ENCODE data around the gene EFCAB14.
"Not testable (repeated sequence)": the region's sequence is repeated elsewhere in the genome, so short reads cannot be mapped to it uniquely, and the experiment has no call there.

The EFCAB14 gene

DNA sequence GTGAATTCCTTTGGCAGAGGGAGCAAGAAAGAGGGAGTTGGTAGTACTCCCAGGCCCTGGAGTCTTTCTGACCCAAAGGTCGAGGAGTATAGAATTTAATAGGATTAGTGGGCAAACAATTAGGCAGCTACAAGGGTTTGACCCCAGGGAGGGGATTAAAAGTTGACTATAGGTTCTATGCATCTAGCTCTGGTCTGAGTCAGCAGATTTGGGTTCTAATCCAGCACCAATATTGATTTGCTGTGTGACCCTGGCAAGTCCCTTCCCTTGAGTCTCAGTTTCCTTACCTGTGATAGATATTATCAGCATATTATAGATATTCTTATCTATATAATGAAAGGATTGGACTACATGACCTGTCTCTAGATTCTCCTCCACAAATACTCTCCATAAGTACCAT lies 35.1 kb upstream of the EFCAB14 start:
- H3K27ac ChIP-seq (ENCODE audit: low read depth, low read length): no peak overlapping the region
- no peaks in the 10 kb centered on the region for H3K9me3 ChIP-seq (ENCODE audit: insufficient read depth, low read depth, low read length)
- H3K9ac ChIP-seq (ENCODE audit: low read depth, low read length): no peak overlapping the region
- WGBS: 67% methylated on average over 1 of the region's 1 CpG
- no peak overlapping the region for H3K4me3 ChIP-seq (ENCODE audit: low read length)
- H3K4me1 ChIP-seq (ENCODE audit: insufficient read depth, low read length): peaks cover 14% of the 10 kb centered on the region
- no peaks in the 10 kb centered on the region for H3K36me3 ChIP-seq (ENCODE audit: insufficient read depth, low read length)
- no peaks in the 10 kb centered on the region for H3K27me3 ChIP-seq (ENCODE audit: insufficient read depth, low read length)

DNA sequence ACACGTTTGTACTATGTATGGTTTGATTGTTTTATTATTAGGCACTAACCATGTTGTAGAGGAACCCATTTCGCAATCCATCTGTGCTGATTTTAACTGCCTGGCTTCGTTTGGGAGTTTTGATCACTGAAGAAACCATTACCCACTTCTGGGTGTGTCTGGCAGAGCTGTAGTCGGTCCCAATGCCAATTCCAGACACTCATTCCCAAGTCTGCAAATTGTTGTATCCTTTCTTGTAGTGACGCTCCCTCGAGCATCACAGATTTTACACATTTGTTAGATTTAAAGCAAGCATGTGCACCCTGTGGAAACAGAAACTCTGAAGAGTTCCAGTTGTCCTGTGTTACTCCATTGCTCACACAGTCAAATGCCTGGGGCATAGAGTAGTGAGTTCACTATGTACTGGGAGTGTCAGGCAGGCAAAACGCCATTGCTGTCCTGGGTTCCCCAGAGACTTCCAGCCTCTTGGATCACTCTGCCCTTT lies 31.0 kb upstream of the EFCAB14 start:
- Histone ChIP-seq H3K9me3 (ENCODE audit: insufficient read depth, low read depth, low read length) (no peaks in the 10 kb centered on the region), H3K4me3 (ENCODE audit: low read length) (no peak overlapping the region), H3K27ac (ENCODE audit: low read depth, low read length) (no peak overlapping the region), H3K9ac (ENCODE audit: low read depth, low read length) (no peak overlapping the region), H3K36me3 (ENCODE audit: insufficient read depth, low read length) (no peaks in the 10 kb centered on the region), H3K4me1 (ENCODE audit: insufficient read depth, low read length) (no peaks in the 10 kb centered on the region), H3K27me3 (ENCODE audit: insufficient read depth, low read length) (no peaks in the 10 kb centered on the region)
- WGBS: 84% methylated on average over 7 of the region's 7 CpGs

DNA sequence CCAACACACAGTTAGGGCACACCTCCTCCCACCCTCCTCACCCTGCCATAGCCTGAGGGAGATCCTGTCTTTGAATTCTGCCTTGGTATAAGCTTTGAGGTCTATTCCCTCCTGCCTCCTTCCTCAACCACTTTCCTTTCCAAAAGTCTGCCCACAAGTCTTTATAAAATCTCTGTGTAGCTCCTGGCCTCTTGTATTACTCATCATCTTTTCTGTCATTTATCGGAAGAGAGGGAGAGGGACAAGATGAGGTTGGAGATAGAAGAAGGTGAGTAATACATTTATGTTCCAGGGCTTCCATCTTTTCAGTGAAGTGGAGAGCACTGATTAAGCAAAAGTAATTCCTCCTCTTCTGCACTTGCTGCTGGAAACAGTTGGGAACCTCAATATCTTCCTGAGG lies 30.5 kb upstream of the EFCAB14 start:
- no CpG with 5 or more reads among the region's 1 CpG for WGBS
- Histone ChIP-seq H3K36me3 (ENCODE audit: insufficient read depth, low read length) (no peaks in the 10 kb centered on the region), H3K27me3 (ENCODE audit: insufficient read depth, low read length) (no peaks in the 10 kb centered on the region), H3K4me1 (ENCODE audit: insufficient read depth, low read length) (no peaks in the 10 kb centered on the region), H3K9ac (ENCODE audit: low read depth, low read length) (no peak overlapping the region), H3K4me3 (ENCODE audit: low read length) (no peak overlapping the region), H3K9me3 (ENCODE audit: insufficient read depth, low read depth, low read length) (no peaks in the 10 kb centered on the region), H3K27ac (ENCODE audit: low read depth, low read length) (no peak overlapping the region)

DNA sequence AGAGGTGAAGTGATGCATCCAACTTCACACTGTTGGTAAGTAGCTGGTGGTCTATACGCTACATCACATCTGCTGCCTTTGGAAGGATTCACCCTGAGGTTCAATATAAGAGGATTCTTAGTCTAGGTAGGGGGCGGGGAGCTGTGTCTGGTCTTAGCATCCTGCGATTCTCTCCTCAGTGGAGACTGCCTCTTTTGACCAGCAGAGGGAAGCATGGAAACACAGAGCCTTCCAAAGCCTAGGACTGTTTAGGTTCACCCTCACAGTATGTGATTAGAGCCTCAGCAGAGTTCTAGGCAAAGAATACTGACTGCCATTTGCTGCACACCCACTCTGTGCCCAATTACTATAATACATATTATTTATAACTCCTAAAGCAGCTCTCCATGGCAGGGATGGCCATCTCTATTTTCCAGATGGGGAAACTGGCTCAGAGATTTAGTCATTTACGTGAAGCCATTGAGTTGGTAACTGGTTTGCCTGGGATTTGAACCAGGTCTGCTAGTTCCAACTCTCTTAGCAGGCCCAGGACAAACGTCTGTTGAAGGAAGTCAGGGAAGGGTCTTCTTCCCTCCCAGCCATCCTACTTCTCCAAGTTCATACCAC lies 28.9 kb upstream of the EFCAB14 start:
- Histone ChIP-seq H3K4me3 (ENCODE audit: low read length) (no peak overlapping the region), H3K4me1 (ENCODE audit: insufficient read depth, low read length) (no peaks in the 10 kb centered on the region), H3K36me3 (ENCODE audit: insufficient read depth, low read length) (no peaks in the 10 kb centered on the region), H3K9me3 (ENCODE audit: insufficient read depth, low read depth, low read length) (no peaks in the 10 kb centered on the region), H3K9ac (ENCODE audit: low read depth, low read length) (no peak overlapping the region), H3K27me3 (ENCODE audit: insufficient read depth, low read length) (no peaks in the 10 kb centered on the region), H3K27ac (ENCODE audit: low read depth, low read length) (no peak overlapping the region)
- WGBS: 34% methylated on average over 5 of the region's 5 CpGs

DNA sequence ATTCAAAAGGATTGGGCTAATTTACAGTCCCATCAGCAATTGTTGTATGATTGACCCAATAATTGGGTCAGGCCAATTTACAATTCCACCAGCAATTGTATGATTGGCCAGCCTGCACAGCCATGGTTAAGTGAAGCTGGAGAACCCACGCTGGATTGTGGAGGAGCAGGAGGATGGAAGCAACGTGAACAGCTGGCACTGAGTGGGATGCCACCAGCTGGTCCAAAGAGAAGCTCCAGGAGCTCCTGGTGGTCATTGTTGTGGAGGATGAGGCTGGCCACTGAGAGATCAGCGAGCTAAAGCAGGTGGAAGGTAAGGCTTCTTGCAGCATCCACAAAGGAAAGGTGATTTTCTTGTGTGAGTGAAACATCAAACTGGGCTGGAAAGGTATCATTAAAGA lies 23.2 kb upstream of the EFCAB14 start:
- H3K36me3 ChIP-seq (ENCODE audit: insufficient read depth, low read length): no peaks in the 10 kb centered on the region
- no peak overlapping the region for H3K9ac ChIP-seq (ENCODE audit: low read depth, low read length)
- H3K4me1 ChIP-seq (ENCODE audit: insufficient read depth, low read length): no peaks in the 10 kb centered on the region
- H3K4me3 ChIP-seq (ENCODE audit: low read length): no peak overlapping the region
- H3K27ac ChIP-seq (ENCODE audit: low read depth, low read length): no peak overlapping the region
- H3K9me3 ChIP-seq (ENCODE audit: insufficient read depth, low read depth, low read length): no peaks in the 10 kb centered on the region
- 71% methylated on average over 3 of the region's 3 CpGs for WGBS
- H3K27me3 ChIP-seq (ENCODE audit: insufficient read depth, low read length): peaks cover 10% of the 10 kb centered on the region; the same call in 1 of the 2 replicates

DNA sequence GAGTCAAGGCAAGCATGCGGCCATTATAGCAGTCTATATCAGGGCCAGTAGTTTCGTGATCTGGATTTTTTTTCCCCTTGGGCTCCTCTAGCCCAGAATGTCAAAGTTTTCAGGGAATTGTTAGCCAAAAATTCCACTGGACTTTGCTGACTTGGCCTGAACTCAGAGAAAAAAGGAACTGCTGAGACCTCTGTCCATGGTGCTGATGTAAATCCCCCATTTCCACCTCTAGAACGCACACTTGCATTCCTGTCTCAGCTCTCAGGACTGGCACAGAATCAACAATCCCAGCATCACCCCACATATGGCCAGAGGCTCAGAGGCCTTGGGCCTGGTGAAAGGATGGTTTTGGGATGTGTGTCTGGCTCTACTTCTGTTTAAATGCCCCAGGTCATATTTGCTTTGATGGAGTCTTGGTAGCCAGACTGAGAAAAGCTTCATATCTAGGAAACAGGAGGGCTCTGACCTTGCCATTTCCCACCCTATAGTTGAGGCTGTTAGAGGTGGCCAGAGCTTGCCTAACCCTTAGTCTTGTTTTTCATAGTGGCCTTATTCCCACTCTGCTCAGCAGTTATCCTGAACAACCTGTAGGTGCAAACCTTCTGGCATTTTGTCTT lies 16.9 kb upstream of the EFCAB14 start:
- Histone ChIP-seq H3K4me3 (ENCODE audit: low read length) (no peak overlapping the region), H3K9ac (ENCODE audit: low read depth, low read length) (no peak overlapping the region), H3K27me3 (ENCODE audit: insufficient read depth, low read length) (peaks cover 4% of the 10 kb centered on the region; the same call in 1 of the 2 replicates), H3K4me1 (ENCODE audit: insufficient read depth, low read length) (no peaks in the 10 kb centered on the region), H3K27ac (ENCODE audit: low read depth, low read length) (no peak overlapping the region), H3K36me3 (ENCODE audit: insufficient read depth, low read length) (no peaks in the 10 kb centered on the region), H3K9me3 (ENCODE audit: insufficient read depth, low read depth, low read length) (no peaks in the 10 kb centered on the region)
- WGBS: 11% methylated on average over 3 of the region's 3 CpGs

DNA sequence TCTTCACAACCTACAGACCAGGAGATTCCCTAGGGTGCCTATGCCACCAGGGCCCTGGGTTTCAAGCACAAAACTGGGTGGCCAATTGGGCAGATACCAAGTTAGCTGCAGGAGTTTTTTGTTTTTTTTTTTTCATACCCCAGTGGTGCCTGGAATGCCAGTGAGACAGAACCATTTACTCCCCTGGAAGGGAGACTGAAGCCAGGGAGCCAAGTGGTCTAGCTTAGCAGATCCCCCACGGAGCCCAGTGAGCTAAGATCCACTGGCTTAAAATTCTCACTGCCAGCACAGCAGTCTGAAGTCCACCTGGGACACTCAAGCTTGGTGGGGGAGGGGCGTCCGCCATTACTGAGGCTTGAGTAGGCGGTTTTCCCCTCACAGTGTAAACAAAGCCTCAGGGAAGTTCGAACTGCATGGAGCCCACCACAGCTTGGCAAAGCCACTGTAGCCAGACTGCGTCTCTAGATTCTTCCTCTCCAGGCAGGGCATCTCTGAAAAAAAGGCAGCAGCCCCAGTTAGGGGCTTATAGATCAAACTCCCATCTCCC lies 9.5 kb upstream of the EFCAB14 start:
- not testable (repeated sequence) for H3K27ac ChIP-seq (ENCODE audit: low read depth, low read length); H3K4me1 ChIP-seq (ENCODE audit: insufficient read depth, low read length); H3K36me3 ChIP-seq (ENCODE audit: insufficient read depth, low read length); H3K9ac ChIP-seq (ENCODE audit: low read depth, low read length); H3K27me3 ChIP-seq (ENCODE audit: insufficient read depth, low read length); H3K9me3 ChIP-seq (ENCODE audit: insufficient read depth, low read depth, low read length); H3K4me3 ChIP-seq (ENCODE audit: low read length)
- WGBS: 37% methylated on average over 6 of the region's 6 CpGs

DNA sequence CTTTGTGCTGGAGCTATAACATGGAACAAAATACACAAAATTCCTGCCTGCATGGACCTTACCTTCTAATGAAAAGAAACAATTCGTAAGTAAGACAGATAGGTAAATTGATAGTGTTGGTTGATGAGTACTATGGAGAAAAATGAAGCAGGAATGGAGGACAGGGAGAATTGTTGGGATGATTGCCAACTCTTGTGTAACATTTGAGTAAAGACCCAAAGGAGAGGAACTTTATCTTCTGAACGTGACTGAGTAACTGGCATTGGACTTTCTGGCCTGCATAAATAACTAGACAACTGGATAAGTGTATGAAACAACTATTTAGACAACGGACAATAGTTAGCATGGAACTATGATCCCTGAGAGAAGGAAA lies 6.8 kb upstream of the EFCAB14 start:
- Histone ChIP-seq H3K27me3 (ENCODE audit: insufficient read depth, low read length) (no peaks in the 10 kb centered on the region; the same call in none of the 2 replicates), H3K9ac (ENCODE audit: low read depth, low read length) (no peak overlapping the region), H3K4me1 (ENCODE audit: insufficient read depth, low read length) (0 out of 2 replicates have a peak, but pooled peaks cover 5% of the 10 kb centered on the region), H3K36me3 (ENCODE audit: insufficient read depth, low read length) (no peaks in the 10 kb centered on the region), H3K9me3 (ENCODE audit: insufficient read depth, low read depth, low read length) (peaks cover 4% of the 10 kb centered on the region; the same call in 1 of the 2 replicates), H3K4me3 (ENCODE audit: low read length) (no peak overlapping the region), H3K27ac (ENCODE audit: low read depth, low read length) (no peak overlapping the region)
- WGBS: 90% methylated on average over 3 of the region's 3 CpGs

DNA sequence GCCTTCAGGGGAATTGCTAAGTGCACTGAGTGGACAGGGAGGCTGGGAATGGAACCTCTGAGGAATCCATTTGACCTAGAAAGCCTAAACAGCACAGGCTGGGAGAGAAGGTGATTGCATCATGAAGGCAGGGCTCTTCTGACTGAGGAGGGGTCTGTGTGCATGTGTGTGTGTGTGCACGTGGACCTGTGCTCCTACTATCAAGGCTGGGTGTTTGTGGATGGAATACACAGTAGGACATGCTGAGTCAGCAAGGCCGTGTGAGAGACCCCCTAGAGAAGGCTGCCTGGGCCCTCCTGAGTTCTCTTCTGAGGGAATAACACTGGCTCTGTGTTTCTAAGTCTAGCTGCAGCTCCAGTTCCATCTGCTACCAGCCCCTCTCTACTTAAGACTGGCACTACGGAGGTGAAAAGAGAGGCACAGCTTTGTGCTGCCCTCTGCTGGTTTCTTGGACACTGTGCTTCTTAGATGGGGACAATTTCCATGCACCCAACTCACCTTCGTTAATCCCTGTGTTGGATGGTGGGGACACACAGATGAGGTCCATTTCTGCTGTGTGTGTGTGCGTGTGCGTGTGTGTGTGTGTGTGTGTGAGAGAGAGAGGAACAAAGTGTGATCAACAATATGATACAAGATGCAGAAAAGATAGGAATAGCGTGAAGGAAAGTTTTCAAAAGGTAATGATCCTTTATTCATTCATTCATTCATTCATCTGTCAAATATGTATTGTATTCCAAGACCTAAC lies 6.2 kb upstream of the EFCAB14 start:
- Histone ChIP-seq H3K9me3 (ENCODE audit: insufficient read depth, low read depth, low read length) (peaks cover 4% of the 10 kb centered on the region; the same call in 1 of the 2 replicates), H3K36me3 (ENCODE audit: insufficient read depth, low read length) (no peaks in the 10 kb centered on the region), H3K27ac (ENCODE audit: low read depth, low read length) (no peak overlapping the region), H3K9ac (ENCODE audit: low read depth, low read length) (no peak overlapping the region), H3K4me3 (ENCODE audit: low read length) (no peak overlapping the region), H3K27me3 (ENCODE audit: insufficient read depth, low read length) (no peaks in the 10 kb centered on the region; the same call in none of the 2 replicates), H3K4me1 (ENCODE audit: insufficient read depth, low read length) (0 out of 2 replicates have a peak, but pooled peaks cover 5% of the 10 kb centered on the region)
- 27% methylated on average over 7 of the region's 7 CpGs for WGBS

DNA sequence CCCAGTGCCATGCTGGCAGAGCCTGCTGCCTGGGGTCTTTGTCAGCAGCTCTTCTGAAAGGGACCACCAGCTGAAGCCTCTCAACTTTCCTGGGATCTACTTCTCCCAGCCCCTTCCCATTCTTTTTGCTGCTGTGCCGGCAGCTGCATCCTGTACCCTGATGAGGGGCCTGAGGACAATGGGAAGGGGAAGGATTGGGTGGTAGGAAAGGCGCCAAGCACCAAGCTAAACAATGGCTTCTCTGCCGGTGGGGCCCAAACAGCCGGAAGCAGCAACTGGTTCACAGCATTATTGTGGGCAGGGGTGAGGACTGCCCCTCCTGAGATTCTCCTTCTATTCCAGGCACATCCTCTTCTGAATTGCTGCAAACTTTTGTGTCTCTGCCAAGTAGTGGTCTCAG lies 5.0 kb upstream of the EFCAB14 start:
- H3K4me3 ChIP-seq (ENCODE audit: low read length): no peak overlapping the region
- no peaks in the 10 kb centered on the region for H3K36me3 ChIP-seq (ENCODE audit: insufficient read depth, low read length)
- H3K9ac ChIP-seq (ENCODE audit: low read depth, low read length): no peak overlapping the region
- peaks cover 10% of the 10 kb centered on the region for H3K4me1 ChIP-seq (ENCODE audit: insufficient read depth, low read length)
- no peak overlapping the region for H3K27ac ChIP-seq (ENCODE audit: low read depth, low read length)
- peaks cover 4% of the 10 kb centered on the region; the same call in 1 of the 2 replicates for H3K9me3 ChIP-seq (ENCODE audit: insufficient read depth, low read depth, low read length)
- 74% methylated on average over 4 of the region's 4 CpGs for WGBS
- no peaks in the 10 kb centered on the region; the same call in none of the 2 replicates for H3K27me3 ChIP-seq (ENCODE audit: insufficient read depth, low read length)

DNA sequence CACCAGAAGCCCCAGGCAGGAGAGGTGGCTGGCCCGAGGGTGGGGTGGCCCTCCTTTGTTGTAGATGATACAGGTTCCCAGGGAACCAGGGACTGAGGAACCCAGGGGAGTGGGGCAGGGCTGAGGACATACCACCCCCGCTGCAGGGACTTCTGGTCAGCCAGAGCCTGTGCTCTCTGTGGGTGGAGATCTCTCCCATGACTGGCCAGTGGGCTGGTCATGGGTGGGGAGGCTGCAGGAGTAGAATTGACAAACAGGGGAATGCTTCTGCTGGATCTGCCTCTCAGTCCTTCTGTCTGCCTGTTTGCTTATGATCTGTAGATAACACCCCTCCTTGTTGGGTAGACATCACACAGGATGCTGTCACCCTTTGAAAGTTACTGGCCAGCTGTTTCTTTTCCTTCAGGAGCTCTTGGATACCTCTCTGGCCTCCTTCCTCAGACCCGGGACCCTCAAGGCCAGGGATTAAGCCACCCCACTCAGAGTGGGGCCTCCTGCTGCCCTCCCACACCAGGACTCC lies 2.8 kb upstream of the EFCAB14 start:
- Histone ChIP-seq H3K4me1 (ENCODE audit: insufficient read depth, low read length) (peaks cover 22% of the 10 kb centered on the region), H3K27me3 (ENCODE audit: insufficient read depth, low read length) (no peaks in the 10 kb centered on the region; the same call in none of the 2 replicates), H3K36me3 (ENCODE audit: insufficient read depth, low read length) (peaks cover 4% of the 10 kb centered on the region), H3K4me3 (ENCODE audit: low read length) (no peak overlapping the region), H3K9ac (ENCODE audit: low read depth, low read length) (no peak overlapping the region), H3K9me3 (ENCODE audit: insufficient read depth, low read depth, low read length) (0 out of 2 replicates have a peak, but pooled peaks cover under 1% of the 10 kb centered on the region), H3K27ac (ENCODE audit: low read depth, low read length) (no peak overlapping the region)
- WGBS: 82% methylated on average over 3 of the region's 3 CpGs
